Astrocyte of the spinal cord (primary cell): Measurements from ENCODE around the gene RPTOR.
A peak's percentile ranks its signal among the peaks of the same experiment; 100 is the strongest.

ENCODE experiments used
- DNase-seq: peaks from one replicate; pipeline ENCODE4 v3.0.0; 2011; ENCODE audit warnings: low read depth, low spot score
- H3K4me3 ChIP-seq: 2 replicates; pipeline ENCODE4 v1.5.1; 2011; ENCODE audit warnings: low read depth, mild to moderate bottlenecking, low read length, moderate library complexity
- in situ Hi-C: cut with HindIII; loops from 2 replicates; pipeline ENCODE4 v1.10.0; 2017; ENCODE audit warnings: low sequenced_read_pairs
- TF ChIP-seq, protein P1 (sequence below): IDR thresholded peaks from 2 replicates; pipeline ENCODE4 v1.5.1; 2012; ENCODE audit warnings: low read depth, mild to moderate bottlenecking, low read length, inconsistent platforms

The RPTOR gene

DNA sequence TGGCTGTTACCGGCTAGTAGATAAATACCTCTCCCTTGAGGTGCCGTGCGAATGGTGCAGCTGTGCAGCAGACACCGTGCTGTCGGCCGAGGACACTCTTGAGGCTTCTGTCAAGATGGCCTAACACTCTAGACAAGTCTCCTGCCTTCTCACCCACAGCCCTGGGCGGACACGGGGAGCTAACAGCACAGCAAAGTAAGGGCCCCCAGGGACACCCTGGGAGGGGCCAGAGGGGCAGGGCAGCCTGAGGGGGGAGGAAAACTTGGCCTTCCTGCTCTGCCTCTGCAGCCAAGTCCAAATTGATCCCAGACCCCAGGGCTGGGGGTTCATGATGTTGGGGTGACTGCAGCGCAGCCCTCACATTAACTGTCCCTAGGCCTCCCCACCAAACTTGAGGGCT, 210.2 kb downstream of the RPTOR start:
- no peak overlapping the region for H3K4me3 ChIP-seq
- TF ChIP-seq, protein P1, sequence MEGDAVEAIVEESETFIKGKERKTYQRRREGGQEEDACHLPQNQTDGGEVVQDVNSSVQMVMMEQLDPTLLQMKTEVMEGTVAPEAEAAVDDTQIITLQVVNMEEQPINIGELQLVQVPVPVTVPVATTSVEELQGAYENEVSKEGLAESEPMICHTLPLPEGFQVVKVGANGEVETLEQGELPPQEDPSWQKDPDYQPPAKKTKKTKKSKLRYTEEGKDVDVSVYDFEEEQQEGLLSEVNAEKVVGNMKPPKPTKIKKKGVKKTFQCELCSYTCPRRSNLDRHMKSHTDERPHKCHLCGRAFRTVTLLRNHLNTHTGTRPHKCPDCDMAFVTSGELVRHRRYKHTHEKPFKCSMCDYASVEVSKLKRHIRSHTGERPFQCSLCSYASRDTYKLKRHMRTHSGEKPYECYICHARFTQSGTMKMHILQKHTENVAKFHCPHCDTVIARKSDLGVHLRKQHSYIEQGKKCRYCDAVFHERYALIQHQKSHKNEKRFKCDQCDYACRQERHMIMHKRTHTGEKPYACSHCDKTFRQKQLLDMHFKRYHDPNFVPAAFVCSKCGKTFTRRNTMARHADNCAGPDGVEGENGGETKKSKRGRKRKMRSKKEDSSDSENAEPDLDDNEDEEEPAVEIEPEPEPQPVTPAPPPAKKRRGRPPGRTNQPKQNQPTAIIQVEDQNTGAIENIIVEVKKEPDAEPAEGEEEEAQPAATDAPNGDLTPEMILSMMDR = no peak
- in situ Hi-C loops = no loop called here
- DNase-seq = no peak

DNA sequence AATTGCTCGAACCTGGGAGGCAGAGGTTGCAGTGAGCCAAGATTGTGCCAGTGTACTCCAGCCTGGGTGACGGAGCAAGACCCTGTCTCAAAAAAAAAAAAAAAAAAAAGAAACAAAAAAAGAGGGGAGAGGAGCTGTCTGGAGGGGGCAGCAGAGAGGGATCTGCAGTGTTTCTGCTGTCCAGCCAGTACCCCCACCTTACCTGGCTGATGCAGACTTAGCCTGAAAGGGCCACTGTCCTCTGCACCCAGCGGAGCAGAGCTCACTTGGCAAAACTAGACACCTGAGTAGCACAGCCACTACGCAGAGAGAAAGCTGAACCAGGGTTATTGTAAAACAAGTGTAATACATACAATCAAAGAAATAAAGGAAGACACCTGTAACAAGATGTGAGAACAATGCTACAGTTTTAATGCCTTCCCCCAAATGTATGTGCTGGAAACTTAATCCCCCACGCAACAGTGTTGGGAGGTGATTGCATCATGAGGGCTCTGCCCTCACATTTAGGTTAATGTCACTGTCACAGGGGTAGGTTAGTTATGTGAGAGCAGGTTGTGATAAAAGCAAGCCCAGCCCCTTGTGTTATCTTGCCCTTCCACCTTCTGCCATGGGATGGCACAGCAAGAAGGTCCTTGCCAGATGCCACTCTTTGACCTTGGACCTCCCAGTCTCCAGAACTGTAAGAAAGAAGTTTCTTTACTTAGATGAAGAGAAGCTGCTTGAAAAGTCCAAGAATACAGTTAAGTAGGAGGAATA, 211.2 kb downstream of the RPTOR start:
- in situ Hi-C loops = no loop called here
- no peak overlapping the region for H3K4me3 ChIP-seq
- TF ChIP-seq, protein P1 = peak; percentile 44
- no peak for DNase-seq

DNA sequence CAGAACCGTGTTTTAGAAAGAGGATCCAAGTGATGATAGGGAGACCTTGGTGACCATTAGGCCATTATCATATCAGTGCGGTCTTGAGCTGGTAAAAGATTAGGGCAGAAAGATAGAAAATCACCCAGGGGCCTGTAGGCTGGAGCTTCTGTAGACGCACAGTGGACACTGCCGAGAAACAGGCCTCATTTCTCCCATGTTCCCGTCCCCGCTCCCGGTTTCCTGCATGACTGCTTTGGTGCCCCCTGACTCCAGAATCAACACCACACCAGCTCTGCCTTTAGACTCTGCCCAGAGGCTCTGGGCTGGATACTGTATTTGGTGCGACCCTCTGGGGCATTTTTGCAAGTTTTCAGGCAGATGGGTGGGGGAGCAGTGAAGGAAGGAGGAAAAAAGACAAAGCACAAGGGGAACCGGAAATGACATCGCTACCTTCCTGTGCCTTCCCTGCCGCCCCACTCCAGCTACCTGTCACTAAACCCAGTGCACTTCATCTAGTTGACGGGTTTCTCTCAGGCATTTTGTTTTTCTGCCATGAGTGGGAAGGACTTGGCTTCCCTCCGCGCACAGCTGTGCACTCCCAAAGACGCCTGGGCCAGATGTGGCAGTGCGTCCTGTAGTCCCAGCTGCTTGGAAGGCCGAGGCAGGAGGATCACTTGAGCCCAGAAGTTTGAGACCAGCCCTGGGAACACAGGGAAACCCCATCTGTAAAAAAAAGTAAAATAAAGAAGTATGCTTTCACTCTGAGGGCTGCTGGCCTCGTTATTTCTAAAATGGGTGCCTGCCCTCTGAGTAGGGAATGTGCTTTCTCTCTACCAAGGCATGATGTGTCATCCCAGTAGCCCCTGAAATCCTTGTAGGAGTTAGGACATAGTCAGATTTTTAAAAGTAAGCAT, 214.1 kb downstream of the RPTOR start:
- in situ Hi-C loops = no loop called here
- TF ChIP-seq, protein P1 = no peak
- H3K4me3 ChIP-seq = no peak overlapping the region
- DNase-seq = no peak

DNA sequence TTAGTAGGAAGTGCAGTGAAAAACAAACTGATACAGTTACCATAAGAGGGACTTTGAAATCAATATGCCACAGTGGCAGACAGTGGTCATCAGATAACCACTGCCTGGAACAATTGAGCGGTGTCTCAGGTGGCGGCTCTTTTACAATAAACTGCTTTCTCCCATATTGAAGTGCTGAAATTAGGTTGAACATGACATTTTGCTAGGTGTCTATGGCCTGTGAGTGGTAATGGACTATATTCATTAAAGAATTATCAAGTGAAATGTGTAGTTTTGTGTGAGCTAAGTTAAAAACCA, 214.7 kb downstream of the RPTOR start:
- in situ Hi-C loops = no loop called here
- DNase-seq = no peak
- TF ChIP-seq, protein P1 = no peak
- H3K4me3 ChIP-seq = no peak overlapping the region

DNA sequence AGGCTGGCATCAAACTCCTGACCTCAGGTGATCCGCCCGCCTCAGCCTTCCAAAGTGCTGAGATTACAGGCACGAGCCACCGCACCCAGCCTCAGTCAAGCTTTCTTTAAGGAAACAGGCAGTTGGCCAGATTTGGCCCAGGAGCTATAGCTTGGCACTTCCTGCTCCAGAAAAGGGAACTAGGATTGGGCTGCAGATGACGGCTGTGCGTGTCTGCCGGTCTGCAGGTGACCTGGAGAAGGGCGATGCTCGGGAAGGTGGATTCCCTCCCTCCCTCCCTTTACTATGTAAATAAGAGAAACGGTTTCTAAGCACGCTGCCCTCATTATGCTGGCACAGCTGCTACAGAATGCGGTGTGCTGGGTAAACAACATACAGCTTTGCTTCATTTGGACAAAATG, 215.9 kb downstream of the RPTOR start:
- DNase-seq = no peak
- H3K4me3 ChIP-seq = no peak overlapping the region
- TF ChIP-seq, protein P1 = no peak
- in situ Hi-C loops = no loop called here

DNA sequence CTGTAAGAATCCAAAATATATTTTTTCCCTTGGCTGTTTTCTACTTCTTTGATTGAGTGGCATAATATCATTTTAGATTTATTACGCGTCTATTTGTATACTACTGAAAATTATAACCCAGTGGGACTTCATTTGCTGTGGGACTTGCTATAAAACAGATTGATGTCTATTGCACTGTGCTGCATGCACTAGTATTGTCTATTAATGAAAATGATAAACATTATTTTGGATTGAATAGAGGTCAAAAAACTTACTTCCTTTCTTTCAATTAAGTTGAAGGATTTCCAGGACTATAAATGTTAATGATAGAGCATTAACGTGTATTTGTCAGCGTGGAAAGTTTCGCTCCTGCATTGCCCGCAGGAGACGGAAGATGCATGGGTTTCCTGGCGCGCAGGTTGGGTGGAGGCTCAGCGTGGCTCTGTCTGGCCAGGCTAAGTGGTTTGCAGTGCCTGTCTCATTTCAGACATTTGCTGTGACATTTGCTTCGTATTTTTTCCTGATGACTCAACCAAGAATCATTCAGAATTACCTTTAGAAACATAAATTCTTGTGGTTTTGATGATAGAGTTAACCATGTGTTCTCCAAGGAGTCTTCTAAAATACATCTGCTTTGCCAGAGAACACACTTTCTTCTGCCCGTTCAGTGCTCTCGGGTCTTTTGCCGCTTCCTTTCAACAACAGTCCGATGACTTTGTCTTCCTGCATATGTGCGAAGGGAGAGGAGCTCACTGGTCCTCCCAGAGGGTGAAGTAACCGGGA, 216.7 kb downstream of the RPTOR start:
- no peak overlapping the region for H3K4me3 ChIP-seq
- in situ Hi-C loops = no loop called here
- TF ChIP-seq, protein P1 = no peak
- DNase-seq = peak; percentile 91
